GM19238 (cell line): ENCODE data around the gene FOXB1.

ENCODE experiments used
- DNase-seq: peaks from one replicate; pipeline ENCODE4 v3.0.0; 2011; ENCODE audit warnings: low spot score; ENCODE audit not compliant: insufficient read length

FOXB1 gene

DNA sequence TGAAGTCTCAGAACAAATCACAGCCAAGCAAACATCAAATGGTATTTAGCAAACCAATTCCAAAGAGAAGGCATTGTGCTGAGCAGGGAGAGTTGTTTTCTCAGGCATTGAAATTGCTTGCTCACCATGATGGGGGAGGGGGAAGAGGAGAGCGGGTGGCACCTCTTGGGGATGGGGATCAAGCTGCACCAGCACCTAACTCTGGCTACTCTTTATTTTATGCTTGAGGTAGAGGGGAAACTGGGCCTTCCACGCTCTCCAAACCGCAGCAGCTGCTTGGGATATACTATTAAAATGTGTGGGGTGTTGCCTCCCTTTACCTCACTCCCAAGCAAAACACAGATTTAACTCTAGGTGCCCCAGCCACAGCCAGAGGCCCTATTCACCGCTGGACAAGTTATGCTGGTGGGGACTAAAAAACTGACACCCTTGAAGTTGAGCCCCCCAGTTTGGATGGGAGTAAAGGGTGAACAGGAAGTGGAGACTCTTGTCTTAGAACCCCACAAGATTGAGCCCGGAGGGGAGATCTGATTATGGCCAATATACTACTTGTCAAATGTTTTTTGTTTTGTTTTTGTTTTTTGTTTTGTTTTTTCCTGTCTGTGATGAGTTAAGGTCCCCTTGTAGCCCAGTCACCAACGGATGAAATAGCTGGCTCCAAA is 5.0 kb upstream of the FOXB1 start:
- DNase-seq, result no peak

DNA sequence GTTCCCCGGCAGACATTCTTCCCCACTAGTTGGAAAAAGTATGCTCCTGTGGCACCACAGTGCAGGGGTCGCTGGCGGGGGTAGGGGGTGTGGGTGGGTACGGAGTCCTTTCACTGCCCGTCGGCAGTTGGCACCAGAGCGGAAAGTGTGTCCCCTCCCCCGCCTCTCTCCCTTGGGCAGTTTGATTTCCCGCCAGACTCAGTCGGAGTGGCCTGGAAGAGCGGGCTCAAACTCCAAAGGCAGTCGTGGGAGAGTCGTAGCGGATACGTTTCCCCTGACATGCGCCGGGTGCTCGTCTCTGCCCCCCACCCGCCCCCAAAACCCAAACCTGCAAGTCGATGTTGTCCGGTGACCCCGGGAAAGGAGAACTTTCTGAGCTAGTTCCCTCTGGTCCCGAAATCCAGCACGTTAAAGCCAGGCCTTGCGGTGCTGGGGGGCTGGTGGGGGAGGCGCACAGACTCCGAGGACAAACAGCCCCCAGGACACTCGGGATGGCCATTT is 4.4 kb upstream of the FOXB1 start:
- no peak for DNase-seq

GRCh38 chr15:60000113-60000823 is 3.8 kb upstream of the FOXB1 start:
- DNase-seq, result no peak

- DNase-seq, result no peak
Observed at GRCh38 chr15:60000824-60001609, 3.1 kb upstream of the FOXB1 start.

DNA sequence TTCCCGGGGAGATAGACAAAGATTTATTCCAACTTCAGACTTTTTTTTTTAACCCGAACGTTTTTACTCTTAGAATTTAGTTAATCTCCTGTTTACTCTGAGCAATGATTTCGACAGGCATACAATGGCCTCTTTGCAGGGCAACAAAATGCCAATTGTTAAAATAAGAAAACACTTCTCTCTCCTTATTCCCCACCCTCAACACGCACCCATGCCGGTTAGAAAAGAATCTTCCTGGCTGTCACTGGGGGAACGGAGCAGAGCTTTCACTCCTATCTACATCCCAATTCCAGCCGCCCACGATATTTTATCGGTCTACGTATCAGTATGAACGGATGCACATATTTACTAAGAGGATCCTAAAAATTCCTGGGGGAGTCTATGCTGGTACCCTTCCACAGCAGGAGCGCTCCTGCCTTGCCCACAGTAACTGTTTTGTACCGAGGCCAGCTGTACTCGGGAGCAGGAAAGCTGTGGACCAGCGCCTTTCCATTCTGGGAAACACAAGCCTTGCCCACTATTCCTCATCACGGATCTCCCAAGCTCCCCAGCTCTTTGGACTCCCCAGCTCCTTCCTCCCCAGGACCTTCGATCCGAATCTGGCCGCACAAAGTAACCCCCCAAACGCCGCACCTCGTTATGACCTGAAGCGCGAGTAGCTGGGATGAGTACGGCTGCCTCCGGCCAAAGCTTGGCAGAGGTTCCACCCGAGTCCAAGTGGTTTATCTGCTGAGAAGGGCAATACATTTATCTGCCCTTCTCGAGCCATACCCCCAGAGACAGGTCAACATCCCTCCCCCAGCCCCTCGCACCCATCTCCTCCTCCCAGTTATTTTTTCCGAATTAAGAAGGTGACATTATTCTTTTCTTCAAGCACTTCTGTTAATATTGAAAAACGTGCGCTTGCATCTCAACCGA is 2.2 kb upstream of the FOXB1 start:
- DNase-seq, result no peak

- no peak for DNase-seq
Observed at GRCh38 chr15:60002528-60003218, 1.4 kb upstream of the FOXB1 start.

GRCh38 chr15:60003243-60004008 is 685 bp upstream of the FOXB1 start:
- DNase-seq, result no peak

DNA sequence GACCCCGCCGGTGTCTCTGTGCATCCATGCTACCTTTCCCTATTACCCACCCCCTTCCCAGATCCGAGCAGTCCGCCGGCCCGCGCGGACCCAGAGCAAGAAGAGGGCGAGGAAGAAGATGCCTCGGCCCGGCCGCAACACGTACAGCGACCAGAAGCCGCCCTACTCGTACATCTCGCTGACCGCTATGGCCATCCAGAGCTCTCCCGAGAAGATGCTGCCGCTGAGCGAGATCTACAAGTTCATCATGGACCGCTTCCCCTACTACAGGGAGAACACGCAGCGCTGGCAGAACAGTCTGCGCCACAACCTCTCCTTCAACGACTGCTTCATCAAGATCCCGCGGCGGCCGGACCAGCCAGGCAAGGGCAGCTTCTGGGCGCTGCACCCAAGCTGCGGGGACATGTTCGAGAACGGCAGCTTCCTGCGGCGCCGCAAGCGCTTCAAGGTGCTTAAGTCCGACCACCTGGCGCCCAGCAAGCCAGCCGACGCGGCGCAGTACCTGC is 788 bp downstream of the FOXB1 start:
- DNase-seq, result no peak

GRCh38 chr15:60005352-60006202 is 1.5 kb downstream of the FOXB1 start:
- no peak for DNase-seq

DNA sequence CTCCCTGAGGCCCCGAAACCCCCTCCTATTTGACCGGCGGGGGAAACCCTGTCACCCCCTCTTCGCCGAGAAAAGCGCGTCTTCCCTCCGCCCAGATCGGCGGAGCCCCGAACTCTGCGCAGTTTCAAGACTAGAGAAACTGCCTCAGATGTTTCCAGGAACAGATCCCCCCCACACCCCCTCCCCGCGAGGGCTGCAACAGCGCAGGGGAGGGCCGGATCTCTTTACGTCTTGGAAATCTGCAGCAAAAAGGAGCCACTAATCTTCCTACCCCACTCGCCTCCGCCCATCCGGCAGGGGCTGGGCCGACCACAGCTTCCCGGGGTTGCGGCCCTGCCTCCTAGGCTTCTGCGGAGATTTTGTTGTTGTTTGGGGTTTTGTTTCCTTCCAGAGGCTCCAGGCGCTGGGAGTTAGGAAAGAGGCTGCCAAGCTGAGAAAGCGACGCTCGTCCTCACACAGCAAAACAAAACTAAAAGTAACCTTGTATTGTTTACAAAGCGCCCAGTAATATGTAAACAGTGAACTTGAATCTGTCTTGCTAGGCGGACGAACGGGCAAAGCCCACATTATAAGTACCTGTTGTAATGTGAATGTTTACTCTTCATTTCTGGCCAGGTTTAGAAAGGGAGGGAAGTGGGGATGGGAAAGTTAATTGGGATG is 2.2 kb downstream of the FOXB1 start:
- DNase-seq, result no peak

DNA sequence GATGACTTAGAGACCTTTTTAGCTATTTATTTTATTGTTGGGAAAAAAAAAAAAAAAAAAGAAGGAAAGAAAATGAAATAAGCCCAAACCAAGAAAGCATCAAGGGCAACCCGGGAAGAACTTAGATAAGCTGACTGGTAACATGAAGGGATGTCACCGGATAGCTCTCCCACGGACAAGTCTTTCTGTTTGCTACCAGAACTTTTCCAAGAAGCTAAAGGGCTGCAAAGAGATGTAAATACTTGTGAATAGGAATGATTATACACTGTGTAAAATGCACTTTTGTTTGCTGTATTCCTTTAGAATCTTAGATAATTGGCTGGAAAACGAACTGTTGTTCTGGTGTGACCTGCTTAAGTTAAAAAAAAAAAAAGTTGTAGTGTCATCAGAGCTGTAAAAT is 2.8 kb downstream of the FOXB1 start:
- DNase-seq, result no peak

DNA sequence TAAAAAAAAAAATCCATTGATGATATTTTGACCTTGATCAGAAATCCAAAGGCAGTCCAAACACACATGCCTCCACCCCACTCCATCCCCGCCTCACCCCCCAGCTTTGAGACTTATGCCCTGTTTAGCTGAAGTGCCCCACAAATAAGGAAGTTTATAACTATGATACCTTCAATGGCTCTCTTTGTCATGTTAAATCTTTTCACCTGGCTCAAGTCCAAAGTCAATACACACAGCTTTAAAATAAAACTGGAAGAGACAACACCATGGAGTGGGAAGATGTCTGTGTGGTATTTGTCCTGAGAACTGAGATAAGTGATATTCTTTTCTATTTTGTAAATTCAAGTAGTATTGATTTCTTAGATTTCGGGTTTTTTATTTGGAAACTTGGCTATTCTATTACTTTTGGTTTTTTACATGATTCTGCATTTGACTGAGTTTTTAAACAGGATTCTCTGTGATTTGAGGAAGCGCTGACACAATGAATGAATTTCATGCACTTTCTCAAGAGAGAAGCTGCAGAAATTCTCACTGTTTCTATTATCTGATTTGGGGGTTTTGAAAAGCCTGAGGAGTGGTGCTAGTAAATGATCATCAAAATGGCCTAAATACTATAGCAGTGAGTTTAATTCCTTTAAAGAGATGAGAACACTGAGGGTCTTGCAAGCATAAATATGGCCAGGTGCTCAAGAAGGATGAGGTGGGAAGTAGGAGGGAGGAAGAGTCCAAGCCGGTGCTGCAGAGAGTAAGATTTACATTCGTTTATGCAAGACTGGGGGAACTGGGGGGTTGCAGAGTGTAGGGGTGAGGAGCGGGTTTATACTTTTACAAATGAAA is 5.2 kb downstream of the FOXB1 start:
- no peak for DNase-seq

- DNase-seq, result no peak
Observed at GRCh38 chr15:60009980-60010732, 6.0 kb downstream of the FOXB1 start.

GRCh38 chr15:60010858-60011257 is 6.7 kb downstream of the FOXB1 start:
- DNase-seq, result no peak

GRCh38 chr15:60012695-60013094 is 8.6 kb downstream of the FOXB1 start:
- no peak for DNase-seq
